Tongue (tissue), 2 donors: ENCODE results near the gene MESP1. TPM values are rescaled to one million over a fixed set of nuclear protein-coding genes. Genes with fewer than 3 reads are reported as not detected.
"Not testable (repeated sequence)": the region's sequence is repeated elsewhere in the genome, so short reads cannot be mapped to it uniquely, and the experiment has no call there.

Experiments used
- DNase-seq: peaks from one replicate; pipeline ENCODE4 v3.0.0-alpha.2; 2015
- total RNA-seq: library from RNA; depleted of rRNA; stranded (reverse); fragments of >200 nt; gene quantifications from one replicate; pipeline ENCODE4 v1.2.3, GENCODE V29; 2014

Gene MESP1, protein sequence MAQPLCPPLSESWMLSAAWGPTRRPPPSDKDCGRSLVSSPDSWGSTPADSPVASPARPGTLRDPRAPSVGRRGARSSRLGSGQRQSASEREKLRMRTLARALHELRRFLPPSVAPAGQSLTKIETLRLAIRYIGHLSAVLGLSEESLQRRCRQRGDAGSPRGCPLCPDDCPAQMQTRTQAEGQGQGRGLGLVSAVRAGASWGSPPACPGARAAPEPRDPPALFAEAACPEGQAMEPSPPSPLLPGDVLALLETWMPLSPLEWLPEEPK
- total RNA-seq, result 0.31 TPM

DNA sequence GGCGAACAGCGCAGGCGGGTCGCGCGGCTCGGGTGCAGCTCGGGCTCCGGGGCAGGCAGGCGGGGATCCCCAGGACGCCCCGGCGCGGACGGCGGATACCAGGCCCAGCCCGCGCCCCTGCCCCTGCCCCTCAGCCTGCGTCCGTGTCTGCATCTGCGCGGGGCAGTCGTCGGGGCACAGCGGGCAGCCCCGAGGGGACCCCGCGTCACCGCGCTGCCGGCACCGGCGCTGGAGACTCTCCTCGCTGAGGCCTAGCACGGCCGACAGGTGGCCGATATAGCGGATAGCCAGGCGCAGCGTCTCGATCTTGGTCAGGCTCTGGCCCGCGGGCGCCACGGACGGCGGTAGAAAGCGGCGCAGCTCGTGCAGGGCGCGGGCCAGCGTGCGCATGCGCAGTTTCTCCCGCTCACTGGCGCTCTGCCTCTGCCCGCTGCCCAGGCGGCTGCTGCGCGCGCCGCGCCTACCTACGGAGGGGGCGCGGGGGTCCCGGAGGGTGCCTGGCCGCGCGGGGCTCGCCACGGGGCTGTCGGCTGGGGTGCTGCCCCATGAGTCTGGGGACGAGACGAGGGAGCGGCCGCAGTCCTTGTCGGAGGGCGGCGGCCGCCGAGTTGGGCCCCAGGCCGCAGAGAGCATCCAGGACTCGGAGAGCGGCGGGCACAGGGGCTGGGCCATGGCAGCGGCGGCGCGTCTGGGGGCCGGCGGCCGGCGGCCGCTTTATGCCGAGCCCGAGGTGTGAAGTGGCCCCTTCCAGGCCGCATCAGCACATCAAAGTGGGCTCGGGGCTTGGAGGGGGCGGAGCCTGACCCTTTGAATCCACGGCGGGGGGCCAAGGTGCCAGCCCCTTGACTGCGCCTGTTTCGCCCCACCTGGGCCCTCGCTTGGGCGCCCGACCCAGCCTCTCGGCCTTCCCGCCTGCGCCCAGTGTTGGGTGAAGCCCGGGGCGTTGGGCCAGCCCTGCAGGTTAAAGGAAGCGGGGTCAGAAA, at the start of gene MESP1:
Gene MESP1, minus strand, starts transcription at position 690 of the 983 bp plus-strand sequence. Its CDS starts 18 bp downstream, at position 672.
- peak; percentile 97 for DNase-seq

DNA sequence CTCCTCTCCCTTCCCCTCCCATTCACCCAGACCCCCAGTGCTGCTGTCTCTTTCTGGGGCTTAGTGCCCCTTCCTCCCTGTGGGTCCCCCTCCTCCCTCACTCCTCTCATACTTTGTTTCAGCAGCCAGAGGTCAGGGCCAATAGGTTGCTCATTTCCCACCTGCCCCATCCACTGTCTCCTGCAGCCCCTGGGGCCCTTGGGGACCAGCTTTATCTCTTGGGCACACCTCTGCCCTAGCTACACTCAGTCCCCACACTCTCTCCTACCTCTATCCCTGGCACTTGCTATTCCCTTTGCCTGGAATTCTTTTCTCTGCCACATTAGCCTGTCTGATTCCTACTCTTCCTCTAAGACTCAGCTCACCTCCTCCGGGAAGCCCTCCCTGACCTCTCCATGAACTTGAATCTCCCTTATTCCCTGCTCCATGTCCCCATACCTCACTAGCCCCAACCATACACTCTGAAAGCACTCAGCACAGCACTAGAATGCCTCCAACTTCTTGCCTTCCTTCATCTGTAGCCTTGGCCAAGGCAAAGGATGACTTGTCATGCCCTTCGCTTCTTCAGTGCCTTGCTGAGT, 49.0 kb upstream of the MESP1 start:
- DNase-seq, result no peak

DNA sequence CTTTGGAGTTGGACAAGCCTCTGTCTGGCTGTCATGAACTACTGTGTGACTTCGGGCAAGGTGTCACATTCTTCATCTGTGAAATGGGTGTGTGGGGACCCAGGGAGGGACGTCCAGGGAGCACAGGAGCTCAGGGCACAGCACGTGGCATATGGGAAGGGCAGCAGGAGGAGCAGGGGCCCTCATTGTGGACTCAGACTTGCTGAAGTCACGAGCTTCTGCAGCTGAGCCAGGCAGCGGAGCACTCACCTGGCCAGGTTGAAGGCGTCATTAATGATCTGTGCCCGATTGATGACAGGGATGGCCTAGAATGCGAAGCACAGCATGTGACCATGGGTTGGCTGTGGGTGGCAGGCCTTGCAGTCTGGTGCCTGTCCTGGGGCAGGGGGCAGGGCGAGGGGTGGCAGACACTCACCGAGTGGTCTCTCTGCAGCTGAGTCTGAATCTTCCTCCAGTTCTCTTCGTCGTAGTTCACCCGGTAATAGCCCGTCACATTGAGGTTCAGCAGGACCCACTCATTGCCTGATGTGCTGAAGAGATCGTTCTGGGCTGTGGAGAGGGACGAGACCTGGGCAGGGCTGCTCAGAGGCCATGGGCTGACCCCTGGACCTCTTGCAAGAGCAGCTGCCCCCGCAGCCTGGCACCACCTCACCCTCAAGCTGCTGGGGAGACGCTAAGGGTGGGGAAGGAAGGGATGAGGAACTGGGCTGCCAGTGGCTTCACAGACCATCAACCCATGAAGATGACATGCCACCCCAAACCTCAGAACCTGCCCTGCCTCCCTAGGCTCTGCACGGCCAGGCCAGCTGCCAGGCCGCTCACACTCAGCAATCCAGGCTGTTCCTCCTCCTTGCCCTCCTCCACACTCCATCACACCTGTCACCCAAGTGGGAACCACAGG, 48.2 kb upstream of the MESP1 start:
- DNase-seq, result no peak

DNA sequence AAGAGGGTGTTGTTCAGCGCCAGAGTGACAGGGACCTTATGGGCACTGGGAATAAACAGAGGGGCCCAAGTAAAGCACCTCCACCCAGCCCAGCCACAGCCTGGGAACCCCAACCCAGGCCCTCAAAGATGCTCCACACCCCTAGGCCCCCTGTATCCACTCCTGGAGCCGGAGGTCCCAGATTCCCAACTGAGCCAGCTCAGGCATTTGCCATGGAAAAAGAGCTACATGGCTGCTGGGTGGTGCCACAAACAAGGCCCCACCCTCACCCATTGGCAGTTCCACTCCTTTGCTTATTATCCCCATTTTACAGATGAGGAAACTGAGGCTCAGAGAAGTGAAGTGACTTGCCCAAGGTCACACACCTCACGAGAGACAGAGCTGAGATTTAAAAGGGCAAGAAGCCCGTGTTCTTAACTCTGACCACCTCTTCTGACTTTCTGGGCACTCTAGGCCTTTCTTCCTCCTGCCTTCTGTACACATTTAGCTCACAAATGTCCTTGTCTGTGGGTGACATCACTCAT, 46.7 kb upstream of the MESP1 start:
- DNase-seq, result no peak

DNA sequence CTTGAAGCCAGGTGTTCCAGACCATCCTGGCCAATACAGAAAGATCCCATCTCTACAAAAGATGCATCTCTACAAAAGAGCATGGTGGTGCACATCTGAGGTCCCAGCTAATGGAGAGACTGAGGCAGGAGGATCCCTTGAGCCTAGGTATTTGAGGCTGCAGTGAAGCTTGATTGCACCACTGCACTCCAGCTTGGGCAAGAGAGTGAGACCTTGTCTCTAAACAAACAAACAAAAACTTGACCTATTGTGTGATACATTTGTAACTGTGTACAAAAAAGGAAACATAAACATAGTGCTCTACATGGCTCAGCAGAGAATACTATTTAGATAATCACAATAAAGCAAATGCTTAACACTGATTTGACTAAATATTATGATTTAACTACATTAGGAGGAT, 44.9 kb upstream of the MESP1 start:
- no peak for DNase-seq

DNA sequence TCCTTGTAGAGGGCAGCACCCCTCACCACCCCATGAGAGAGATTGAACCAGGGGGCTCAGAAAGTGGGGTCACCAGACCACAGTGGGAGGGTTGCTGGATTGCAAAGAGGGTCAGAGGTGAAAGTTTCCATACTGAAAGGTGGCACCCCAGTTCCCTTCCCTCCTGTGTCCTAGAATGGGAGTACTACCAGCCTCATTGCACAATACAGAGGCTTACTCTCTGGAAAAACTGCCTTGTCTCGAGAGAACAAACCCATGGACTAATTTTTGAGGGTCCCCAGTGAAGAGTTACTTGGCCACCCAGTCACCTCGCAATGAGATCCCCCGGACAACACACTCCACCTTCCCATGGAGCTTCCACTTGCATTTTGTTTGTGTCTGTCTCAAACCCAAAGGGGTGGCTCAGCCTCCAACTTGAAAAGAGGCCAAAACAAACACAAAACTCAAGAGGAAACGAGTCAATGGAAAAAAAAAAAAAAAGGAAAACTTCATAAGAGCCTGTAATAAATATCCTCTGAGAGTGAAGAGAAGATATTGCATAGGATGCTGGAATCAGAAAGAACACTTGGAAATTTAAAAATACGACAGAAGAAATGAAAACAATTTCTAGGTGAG, 43.7 kb upstream of the MESP1 start:
- peak; percentile 51 for DNase-seq

DNA sequence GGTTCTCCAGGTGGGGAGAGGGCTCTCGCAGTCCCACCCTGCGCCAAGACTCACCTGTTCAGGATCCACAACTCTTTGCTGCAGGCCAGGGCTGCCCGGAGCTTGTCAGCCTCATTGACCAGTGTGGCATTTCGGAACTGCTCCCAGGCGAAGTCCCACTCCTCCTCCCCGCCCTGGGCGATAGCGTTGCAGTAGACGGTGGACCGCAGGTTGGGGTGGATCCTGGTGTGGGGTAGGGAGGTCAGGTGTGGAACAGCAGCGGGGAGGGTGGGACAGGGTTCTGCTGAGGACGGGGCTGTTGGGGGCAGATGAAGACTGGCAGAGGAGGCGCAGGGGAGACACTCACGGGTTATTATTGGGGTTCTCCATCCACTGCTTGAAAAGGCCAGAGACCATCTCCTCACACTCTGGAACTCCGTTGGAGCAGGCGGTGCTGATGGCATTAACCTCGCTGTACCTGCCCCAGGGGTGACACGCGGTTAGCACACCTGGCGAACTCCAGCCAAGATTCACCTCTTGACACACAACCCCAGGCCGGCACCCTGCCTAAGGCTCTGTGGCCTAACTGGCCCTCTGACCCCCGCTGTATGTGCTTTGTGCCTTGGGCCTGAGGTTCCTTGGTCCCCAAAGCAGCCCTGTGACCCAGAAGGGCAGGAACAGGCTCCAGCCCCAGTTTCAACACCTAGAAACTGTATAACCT, 41.2 kb upstream of the MESP1 start:
- no peak for DNase-seq

DNA sequence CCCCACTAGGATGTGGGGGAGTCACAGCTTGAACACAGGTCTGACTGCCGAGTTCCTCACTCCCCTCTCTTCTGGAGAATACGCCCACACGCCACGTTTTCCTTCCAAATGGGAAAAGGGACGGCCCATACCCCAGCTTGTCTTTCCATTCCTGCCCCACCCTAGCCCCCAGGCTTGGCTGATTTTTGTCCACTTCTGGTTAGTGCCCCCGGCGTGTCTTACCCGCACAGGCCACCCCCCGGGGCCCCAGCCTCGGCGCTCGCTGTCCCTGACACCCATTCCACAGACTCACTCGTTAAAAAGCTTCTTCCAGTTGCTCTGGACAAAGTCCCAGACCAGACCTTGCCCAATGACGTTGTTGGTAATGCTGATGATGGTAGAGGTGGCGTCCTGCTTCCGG, 39.6 kb upstream of the MESP1 start:
- no peak for DNase-seq

DNA sequence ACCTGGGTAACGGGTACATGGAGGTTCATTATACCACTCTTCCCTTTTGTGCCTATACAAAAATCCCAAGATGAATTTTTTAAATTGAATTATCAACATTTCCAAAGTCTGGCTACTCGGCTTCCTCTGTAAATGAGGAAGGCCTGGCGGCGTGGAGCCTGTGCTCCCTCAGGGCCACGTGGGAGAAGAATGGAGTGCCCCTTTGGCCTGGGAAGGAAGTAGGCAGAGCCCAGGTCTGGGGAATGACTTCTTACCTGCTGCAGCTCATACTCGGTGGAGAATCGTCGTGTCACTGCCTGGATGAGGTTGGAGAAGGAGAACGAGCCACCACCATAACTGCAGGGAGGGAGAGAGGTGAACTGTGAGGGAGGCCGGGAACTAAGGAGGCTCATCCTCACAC, 39.2 kb upstream of the MESP1 start:
- DNase-seq, result no peak

DNA sequence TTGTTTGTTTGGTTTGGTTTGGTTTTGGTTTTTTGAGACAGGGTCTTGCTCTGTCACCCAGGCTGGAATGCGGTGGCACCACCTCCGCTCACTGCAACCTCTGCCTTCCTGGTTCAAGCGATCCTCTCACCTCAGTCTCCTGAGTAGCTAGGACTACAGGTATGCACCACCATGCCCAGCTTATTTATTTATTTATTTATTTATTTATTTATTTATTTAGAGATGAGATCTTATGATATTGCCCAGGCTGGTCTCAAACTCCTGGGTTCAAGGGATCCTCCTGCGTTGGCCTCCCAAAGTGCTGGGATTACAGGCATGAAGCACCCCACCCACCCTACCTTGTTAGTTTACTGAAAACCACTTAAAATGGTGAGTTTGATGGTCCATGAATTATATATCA, 37.5 kb upstream of the MESP1 start:
- DNase-seq, result not testable (repeated sequence)

DNA sequence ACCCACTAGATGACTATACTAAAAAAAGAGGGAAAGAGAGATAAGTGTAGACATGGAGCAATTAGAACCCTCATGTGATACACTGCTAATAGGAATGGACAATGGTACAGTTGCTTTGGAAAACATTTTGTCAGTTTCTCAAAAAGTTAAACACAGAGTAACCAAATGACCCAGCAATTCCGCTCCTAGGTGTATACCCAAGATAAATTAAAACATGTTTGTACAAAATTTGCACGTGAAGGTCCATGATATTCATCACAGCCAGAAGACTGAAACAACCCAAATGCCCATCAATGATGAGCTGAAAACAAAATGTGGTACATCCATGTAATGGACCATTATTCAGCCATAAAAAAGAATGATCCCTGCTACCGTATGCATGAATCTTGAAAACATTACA, 36.9 kb upstream of the MESP1 start:
- no peak for DNase-seq

DNA sequence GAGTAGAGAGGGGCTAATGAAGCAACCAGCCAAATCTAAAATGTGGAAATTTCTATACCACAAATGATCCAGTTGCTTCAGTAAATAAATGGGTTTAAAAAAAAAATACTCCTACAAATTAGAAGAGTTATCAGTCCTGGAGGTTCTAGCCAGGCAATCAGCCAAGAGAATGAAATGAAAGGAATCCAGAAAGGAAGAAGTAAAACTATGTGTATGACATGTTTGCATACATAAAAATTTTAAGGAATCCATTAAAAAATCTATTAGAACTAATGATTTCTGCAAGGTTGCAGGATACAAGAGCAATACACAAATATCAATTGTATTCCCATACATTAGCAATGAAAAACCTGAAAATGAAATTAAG, 34.7 kb upstream of the MESP1 start:
- no peak for DNase-seq

DNA sequence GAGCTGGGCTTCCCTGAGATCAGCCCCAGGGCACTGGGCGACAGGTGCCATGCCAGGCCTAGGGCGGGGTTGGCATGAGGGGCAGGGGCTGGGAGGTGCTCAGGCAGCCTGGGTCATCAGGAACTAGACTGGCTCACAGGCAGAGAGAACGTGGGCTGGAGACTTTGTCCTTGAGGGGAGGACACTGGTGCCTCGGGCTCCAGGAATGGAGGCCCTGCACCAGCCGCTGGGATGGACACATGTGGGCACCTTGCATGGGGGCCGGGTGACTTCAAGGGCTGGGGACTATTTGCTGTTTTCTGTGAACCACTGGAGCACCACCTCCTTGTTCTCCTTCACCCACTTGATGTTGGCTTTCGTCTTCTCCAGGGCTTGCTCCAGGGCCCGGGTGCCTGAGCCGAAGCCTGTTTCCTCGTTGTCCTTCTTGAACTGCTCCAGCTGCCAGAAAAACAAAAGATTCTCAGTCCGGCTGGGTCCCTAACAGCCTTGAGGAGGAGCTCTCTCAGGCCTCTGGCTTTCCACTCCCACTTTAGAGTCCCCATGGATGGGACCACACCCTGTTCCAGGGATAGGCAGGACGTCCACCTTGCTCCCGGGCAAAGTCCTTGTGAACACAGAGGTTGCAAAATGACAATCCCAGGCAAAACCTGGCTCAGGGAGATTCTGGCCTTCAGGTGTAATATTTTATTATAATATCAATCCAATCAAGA, 34.2 kb upstream of the MESP1 start:
- DNase-seq, result no peak

DNA sequence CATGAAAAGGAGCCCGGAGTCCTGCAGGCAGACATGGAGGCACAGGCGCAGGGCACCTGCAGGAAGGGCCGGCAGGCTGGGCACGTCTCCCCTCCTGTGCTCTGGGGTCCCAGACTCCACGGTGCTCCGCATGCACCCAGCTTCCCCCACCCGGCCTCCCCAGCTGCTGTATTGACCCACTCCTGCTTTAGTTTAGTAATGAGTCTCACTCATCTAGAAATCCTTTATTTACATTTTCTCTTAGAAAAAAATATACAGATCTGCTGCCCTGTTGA, 33.6 kb upstream of the MESP1 start:
- no peak for DNase-seq

DNA sequence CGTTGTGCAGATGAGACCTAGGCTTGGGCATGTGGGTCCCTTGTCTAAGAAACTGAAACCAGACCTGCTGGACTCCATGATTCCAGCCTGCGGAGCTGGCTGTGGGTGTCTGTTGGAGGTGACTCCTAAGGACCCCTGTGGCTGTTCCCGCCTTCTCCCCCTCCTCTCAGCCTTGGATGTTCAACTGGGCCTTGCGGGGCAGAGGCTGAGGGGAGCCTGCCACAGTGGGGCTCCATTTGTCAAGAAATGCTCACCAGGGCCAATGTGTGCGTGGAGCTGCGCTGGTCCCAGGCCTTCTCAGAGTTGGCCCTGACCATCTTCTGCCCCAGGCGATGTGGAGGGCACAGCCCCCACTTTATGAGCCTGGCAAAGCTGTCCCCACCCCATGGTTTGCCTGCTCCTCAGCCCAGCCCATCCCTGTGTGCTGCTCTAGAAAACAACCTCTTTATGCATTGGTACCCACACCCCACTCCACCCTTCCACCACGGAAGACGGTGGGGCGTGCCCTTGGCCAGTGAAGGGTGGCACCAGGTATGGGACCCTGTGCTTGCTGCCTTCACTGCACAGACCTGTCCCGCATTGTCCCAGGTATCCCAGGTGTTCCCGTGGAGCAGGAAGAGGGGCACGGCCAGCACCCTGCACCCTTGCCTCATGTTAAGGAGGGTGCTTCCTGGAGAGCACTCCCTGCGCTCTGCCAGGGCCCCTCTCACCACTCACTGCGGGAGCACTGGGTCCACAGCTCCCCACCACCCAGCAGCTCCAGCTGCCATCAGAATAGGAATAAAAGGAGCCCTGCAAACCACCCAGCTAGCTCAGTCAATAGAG, 33.0 kb upstream of the MESP1 start:
- DNase-seq, result no peak

DNA sequence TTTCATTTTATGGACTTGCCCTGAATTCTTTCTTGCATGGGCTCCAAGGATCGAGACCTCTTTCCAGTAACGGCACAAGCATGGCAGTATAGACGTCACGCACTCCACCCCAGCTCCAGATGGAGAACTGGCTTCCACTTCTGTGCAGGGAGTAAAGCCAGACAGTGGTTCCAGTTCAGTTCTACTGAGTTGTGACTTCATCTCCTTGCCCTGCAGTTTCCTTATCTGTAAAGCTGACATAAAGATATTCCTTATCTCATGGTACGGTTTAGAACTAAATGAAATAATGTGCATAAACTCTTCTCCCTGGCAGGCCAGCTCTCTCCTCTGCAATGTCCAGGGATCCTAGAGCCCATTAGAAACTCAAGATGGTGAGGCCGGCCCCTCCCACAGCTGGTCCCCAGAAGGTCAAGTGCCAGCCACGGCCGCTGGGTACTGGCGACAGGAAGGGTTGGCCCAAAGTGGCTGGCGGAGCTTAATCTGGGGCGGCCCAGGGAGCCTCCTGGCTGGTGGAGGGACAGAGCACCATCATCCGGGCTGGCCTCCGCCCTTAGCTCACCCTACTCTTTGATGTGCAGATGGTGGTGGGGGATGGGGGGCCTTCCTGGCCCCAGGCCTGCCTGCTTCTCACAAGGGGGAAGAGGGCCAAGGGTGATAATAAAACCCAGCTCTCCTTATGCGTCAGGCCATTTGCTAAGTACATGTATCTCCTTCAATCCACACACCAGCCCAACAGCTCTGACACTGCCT, 32.2 kb upstream of the MESP1 start:
- DNase-seq, result no peak

DNA sequence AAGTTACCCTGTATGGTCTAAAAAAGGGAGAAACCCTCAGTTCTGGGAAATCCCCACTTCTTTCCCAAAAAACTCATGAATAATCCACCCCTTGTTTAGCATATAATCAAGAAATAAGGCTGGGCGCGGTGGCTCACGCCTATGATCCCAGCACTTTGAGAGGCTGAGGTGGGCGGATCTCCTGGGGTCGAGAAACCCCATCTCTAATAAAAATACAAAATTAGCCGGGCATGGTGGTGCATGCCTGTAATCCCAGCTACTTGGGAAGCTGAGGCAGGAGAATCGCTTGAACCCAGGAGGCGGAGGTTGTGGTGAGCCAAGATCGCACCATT, 31.5 kb upstream of the MESP1 start:
- not testable (repeated sequence) for DNase-seq

DNA sequence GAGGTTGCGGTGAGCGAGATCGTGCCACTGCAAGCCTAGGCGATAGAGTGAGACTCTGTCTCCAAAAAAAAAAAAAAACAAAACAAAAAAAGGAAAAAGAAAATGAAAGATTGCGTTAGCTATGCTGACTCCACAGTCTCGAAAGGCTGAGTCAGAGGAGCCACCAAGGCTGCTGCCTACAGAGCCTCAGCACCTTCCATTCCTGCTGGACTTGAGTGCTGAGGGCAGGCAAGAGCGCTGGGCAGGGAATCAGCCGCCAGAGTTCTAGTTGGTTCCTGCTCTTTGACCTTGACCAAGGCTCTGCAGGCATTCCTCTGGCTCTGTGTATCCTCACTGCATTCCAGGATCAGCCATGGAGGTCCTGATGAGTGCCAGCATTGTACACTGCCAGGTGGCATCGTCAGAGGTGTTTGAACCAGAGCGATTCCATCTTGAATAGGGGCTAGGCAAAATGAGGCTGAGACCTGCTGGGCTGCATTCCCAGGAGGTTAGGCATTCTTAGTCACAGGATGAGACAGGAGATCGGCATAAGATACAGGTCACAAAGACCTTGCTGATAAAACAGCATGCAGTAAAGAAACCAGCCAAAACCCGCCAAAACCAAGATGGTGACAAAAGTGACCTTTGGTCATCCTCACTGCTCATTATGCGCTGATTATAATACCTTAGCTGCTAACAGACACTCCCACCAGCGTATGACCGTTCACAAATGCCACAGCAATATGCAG, 31.0 kb upstream of the MESP1 start:
- DNase-seq, result no peak
